ENCODE measurements around the gene PDE8B. TPM values are rescaled to one million over a fixed set of nuclear protein-coding genes. Genes with fewer than 3 reads are reported as not detected.

Gene PDE8B
- total and polyA plus RNA-seq, 11 donors = 1.1 to 9.3 (median 3.4) TPM

DNA sequence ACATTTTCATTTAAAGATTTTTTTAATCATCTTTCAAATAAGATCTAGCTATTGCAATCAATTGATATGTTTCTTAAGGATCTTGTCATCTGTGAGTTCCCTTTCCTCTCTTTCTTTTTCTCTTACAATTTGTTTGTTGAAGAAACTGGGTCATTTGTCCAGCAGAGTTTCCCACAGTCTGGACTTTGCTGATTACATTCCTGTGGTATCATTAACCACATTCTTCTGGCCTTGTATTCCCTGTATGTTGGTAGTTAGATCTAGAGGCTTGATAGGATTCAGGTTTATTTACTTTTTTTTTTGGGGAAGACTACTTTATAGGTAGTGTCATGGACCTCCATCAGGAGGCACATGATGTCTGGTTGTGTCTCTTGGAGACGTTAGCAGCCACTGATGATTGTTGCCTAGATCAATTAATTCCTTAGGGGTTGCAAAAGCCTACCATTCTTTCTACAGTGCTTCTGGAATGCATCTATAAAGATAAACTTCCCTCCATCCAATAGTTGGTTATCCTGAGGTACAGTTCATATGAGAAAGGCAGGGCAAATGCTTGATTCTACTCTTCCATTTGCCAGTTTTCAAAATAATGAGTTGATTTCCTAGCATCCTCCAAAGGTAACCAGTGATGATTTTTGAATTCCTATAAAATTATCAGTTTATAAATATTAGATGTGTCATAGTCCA lies 14.3 kb downstream of the PDE8B start:
- Histone ChIP-seq H3K27me3 (no peaks in the 10 kb centered on the region), H3K36me3 (no peaks in the 10 kb centered on the region), H3K9me3 (no peaks in the 10 kb centered on the region), H3K27ac (no peak overlapping the region), H3K4me1 (peaks cover 0 to 9% (median 0%) of the 10 kb centered on the region in 12 donors), H3K4me3 (no peak overlapping the region)
- TF ChIP-seq, protein P1, sequence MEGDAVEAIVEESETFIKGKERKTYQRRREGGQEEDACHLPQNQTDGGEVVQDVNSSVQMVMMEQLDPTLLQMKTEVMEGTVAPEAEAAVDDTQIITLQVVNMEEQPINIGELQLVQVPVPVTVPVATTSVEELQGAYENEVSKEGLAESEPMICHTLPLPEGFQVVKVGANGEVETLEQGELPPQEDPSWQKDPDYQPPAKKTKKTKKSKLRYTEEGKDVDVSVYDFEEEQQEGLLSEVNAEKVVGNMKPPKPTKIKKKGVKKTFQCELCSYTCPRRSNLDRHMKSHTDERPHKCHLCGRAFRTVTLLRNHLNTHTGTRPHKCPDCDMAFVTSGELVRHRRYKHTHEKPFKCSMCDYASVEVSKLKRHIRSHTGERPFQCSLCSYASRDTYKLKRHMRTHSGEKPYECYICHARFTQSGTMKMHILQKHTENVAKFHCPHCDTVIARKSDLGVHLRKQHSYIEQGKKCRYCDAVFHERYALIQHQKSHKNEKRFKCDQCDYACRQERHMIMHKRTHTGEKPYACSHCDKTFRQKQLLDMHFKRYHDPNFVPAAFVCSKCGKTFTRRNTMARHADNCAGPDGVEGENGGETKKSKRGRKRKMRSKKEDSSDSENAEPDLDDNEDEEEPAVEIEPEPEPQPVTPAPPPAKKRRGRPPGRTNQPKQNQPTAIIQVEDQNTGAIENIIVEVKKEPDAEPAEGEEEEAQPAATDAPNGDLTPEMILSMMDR (IDR thresholded peaks at IDR 0.05) = no peak
- no peak for TF ChIP-seq POLR2A (IDR thresholded peaks at IDR 0.05)
- 43 to 86% (median 51%) methylated on average over 1 of the region's 1 CpG for WGBS, 4 donors
- intact Hi-C loops (cut with DNase I) = no loop called here
- ATAC-seq (no peak), DNase-seq (no peak)

DNA sequence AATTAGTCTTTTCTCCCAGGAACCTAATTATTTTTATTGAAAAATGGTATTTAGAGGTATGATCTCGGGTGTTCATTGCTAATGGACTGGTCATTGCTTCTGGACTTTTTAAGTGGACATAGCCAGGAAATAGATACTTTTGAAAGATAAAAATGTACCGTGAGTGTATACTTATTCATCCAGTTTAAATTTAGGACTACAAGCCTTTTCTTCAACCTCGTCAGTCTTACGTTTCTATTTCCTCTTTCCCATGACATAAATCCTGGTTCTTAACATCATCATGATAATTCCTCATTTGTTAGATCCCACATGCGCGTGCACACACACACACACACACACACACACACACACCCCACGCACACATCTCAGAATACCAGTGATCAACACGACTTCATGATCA lies 15.1 kb downstream of the PDE8B start:
- Histone ChIP-seq H3K9me3 (no peaks in the 10 kb centered on the region), H3K36me3 (no peaks in the 10 kb centered on the region), H3K4me1 (peaks cover 0 to 9% (median 0%) of the 10 kb centered on the region in 12 donors), H3K27ac (no peak overlapping the region), H3K27me3 (no peaks in the 10 kb centered on the region), H3K4me3 (no peak overlapping the region)
- intact Hi-C loops (cut with DNase I) = no loop called here
- ATAC-seq = no peak
- TF ChIP-seq POLR2A (IDR thresholded peaks at IDR 0.05) = no peak
- TF ChIP-seq, protein P1 (IDR thresholded peaks at IDR 0.05) = no peak
- DNase-seq = no peak
- WGBS, 4 donors = 65 to 74% (median 69%) methylated on average over 8 of the region's 8 CpGs

DNA sequence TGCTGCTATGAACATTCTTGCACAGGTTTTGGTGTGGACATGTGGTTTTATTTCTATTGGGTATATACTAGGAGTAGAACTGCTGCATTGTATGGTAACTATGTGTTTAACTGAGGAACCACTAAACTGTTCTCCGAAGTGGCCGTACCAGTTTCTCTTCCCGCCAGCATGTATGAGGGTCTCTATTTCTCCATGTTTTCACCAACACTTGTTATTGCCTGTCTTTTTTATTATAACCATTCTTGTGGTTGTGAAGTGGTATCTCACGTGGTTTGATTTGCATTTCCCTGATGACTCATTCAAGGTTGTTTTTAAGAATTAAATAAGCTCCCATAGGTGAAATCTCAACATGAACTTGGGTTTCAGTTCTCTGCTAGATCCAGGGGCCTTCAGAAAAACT lies 19.4 kb downstream of the PDE8B start:
- Histone ChIP-seq H3K4me3 (no peak overlapping the region), H3K36me3 (no peaks in the 10 kb centered on the region), H3K4me1 (peaks cover 0 to 20% (median 0%) of the 10 kb centered on the region in 12 donors), H3K9me3 (no peaks in the 10 kb centered on the region), H3K27ac (no peak overlapping the region), H3K27me3 (no peaks in the 10 kb centered on the region)
- no peak for ATAC-seq
- TF ChIP-seq, protein P1 (IDR thresholded peaks at IDR 0.05) = no peak
- TF ChIP-seq POLR2A (IDR thresholded peaks at IDR 0.05) = no peak
- 92 to 96% (median 94%) methylated on average over 4 of the region's 4 CpGs for WGBS, 4 donors
- intact Hi-C loops (cut with DNase I) = loop anchor here in 2 of 10 donors (10.0 kb wide), 1 partner anchor 85 kb away; no protein-coding TSS in a partner anchor
- DNase-seq = no peak

DNA sequence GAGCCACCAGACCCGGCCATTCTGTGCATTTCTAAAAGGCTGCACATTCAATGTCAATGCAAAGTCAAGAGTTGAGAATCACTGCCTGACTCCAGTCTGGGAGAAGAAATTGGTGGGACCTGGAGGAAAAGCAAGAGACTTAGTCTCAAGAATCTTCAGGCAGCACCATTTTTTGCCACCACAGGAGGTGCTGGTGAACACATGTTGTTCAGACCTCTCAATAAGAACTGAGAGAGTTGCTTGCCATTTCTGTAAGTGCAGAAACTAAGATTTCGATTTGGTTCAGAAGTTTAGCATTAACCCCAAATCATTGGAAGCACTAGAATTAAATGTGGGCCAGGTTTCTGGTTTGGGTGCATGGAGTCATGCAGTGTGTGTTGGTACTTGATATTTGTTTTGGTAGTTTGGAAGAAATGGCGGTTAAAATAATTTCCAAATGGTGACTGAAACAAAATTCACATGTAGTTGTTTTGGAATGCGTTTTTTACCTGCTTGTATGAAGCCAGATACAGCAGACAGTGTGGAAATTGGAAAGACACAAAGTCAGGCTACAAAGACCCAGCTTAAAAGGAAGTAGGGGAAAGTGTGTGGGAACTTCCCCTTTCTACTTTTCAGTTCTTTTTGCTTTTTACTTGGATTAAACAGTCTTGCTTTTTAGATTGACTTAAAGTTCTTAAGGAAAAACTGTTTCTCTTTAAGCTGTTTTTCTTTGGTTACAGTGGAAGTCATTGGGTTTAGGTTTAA lies 20.4 kb downstream of the PDE8B start:
- intact Hi-C loops (cut with DNase I) = loop anchor here in 2 of 10 donors (10.0 kb wide), 1 partner anchor 86 kb away; no protein-coding TSS in a partner anchor

More for the DNA sequence above, 20.4 kb downstream of the PDE8B start:
- ATAC-seq = no peak
- H3K27me3 ChIP-seq = no peaks in the 10 kb centered on the region
- no peak overlapping the region for H3K4me3 ChIP-seq
- WGBS, 4 donors = 83 to 89% (median 88%) methylated on average over 4 of the region's 4 CpGs
- no peaks in the 10 kb centered on the region for H3K9me3 ChIP-seq
- TF ChIP-seq, protein P1 (IDR thresholded peaks at IDR 0.05) = peak in 2 of 12 donors; percentile 5 to 9
- TF ChIP-seq POLR2A (IDR thresholded peaks at IDR 0.05) = no peak
- H3K4me1 ChIP-seq = peaks cover 0 to 20% (median 0%) of the 10 kb centered on the region in 12 donors
- DNase-seq = no peak
- H3K36me3 ChIP-seq = no peaks in the 10 kb centered on the region
- peak overlapping the region in 1 of 12 donors; percentile 32 for H3K27ac ChIP-seq
